Measurements from ENCODE around the gene JMJD4.

The JMJD4 gene

DNA sequence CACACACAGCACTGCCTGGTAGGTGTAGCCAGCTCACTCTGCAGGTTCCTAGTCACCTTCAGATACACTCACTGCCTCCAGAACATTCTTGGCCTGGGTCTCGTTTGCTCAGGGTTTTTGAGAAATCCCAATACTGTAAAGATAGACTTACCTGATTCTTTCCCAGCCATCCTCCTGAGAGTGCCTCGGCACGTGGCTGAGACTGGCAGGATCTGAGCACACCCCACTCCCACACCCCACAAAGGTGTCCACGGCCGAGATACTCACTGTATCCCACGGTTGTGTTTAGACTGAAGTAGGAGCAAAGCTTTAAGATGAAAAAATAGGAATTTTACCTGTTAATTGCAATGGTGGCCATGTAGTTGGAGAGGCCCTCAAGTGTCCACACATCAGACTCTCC is 33.5 kb upstream of the JMJD4 start:
- DNase-seq (ENCODE audit: low read depth) = no peak

DNA sequence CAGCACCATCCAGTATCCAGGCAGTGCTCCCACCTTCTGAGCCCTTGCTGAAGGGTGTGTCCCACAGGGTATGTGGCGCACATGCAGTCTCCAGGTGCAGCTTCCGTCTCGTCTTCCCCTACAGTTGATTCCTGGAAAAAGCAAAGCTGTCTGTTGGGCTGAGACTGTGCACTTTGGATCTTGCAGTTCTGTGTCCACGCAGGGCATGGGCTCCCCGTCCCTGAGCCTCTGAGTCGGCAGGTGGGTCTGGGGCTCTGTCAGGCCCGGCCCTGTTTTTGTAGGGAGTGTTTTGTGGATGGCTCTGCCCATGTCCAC is 33.0 kb upstream of the JMJD4 start:
- DNase-seq (ENCODE audit: low read depth) = no peak

DNA sequence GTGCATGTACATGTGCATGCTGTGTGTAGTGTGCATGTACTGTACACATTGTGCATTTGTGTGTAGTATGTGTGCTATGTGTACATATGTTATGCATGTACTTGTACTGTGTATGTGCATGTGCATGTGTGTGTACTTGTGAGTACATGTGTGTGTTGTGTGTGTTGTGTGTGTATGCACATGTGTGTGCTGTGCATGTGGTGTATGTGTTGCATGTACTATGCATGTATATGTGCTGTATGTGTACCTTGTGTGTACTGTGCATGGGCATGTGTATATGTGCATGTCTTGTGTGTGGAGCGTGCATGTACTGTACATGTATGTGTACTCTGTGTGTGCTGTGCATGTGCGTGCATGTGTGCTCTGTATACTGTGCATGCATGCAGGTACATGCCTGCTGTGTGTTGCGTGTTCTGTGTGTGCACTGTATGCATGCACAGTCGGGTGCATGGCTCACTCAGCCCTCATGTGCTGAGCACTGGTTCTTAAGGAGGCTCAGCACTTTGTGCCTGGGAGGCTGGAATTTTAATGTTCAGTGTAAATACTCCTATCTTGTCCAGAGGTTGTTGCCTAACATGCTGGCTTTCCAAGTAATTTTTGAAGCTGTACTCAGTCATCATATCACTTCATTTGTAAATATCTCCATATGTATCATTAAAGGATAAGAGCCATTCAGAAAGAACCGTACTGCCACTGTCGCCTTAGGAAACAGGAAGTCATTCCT is 32.5 kb upstream of the JMJD4 start:
- DNase-seq (ENCODE audit: low read depth) = no peak

DNA sequence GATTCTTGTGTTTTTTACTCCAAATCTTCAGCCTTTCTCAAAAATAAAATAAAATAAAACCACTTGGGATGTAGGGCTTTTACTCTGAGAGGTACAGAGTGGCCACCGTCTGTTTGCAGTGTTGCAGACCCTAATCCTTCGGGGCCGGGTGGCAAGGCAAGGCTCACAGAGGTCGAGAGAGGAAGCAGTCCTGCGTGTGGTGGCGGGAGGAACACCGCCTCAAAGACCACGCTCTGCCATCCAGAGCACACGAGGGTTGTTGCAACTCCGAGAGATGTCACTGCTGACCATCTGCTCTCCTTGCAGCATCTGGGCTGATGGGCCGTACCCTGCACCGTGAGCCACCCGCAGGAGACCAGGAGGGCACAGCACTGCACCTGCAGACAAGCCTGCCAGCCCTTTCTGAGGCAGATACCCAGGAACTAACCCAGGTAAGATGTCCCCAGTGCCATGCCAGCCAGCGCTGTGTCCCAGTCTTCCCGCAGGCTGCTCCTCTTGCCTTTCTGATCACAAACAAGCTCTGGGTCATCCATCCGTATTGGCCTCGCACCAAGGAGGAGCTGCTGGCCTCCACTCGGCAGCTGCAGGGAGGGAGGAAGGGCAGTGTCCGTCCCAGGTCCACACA is 31.7 kb upstream of the JMJD4 start:
- no peak for DNase-seq (ENCODE audit: low read depth)

GRCh38 chr1:227766015-227766634 is 31.0 kb upstream of the JMJD4 start:
- peak; percentile 49 for DNase-seq (ENCODE audit: low read depth)

GRCh38 chr1:227765261-227766014 is 30.3 kb upstream of the JMJD4 start:
- DNase-seq (ENCODE audit: low read depth) = no peak

DNA sequence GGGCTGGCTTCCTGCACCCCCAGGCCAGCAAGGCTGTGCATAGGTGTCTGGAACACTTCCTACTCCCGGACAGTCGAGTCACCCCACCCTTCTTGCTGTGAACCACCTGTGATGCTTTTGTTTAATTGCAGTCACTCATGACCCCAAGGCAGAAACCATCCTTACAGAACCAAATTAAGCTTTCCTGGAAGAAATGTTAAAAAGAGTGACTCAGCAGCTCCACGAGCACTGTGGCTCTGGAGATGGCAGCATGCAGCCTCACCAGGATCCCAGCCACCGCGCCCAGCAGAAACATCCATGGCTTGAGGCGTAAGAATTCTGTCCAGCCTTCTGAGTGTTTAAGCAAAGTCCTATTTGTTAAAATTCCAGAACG is 28.9 kb upstream of the JMJD4 start:
- DNase-seq (ENCODE audit: low read depth) = no peak

DNA sequence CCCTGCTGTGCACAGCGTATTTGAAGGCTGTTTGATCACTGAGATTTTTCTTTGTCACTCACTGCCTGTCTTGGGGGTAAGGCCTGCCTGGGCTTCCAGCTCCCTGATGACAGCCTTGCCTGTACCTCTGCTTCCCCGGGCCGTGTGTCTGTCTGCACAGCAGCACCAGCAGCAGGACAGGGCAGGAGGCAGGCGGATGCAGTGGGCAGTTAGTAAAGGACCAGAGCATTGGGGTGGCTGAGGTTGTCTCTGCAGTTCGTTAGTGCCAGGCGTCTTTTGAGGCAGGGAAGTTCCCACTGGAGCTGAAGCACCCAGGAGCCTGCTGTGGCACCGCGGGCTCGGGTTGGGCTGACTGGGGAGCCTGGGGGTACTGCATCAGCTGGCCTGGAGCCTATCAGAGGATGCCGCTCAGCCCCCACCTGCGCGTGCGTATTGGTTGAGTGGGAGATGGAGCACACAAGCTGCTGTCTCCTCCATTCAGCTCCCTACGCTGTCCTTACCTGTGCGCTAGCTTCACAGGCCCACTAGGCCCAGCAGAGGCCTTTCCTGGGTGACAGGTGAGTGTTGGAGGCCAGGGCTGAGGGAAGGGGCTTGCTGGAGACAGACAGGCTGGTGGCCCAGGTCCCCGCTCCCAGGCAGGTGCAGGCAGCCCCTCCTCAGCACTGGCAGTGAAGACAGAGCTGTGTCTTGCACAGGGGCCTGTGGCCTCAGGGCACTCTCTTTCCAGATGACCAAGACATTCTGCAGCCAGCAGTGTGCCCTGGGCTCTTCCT is 28.3 kb upstream of the JMJD4 start:
- DNase-seq (ENCODE audit: low read depth) = no peak

DNA sequence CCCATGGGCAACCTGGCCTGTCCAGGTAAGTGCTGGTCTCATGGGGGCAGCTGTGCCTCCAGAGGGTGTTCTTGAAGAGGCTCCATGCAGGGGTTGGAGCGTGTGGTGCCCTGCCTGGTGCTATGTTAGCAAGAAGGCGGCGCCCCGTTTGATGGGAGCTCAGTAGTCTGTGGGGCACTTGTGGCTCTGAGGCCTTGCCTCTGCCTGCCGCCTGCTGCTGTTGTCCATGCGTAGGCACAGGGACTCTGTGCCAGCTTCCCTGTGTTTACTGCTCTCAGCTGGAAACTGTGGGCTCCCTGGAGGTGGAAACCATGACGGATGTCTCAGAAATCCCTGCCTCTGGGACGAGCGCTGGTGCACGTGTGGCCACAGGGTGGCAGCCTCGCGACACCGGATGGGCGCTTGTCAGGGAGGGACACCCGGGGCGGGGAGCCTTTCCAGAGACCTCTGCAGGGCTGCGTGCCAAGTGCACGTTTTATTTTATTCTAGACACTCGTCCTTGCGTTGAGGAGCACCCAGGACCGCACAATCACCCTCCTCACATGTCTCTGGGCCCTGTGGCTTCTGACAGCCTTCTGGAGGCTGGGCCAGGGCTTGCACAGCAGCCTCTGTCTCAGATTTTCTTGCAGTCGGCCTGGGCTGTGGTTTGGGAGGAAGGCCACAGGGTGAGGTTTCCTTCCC is 27.3 kb upstream of the JMJD4 start:
- DNase-seq (ENCODE audit: low read depth) = peak; percentile 73

DNA sequence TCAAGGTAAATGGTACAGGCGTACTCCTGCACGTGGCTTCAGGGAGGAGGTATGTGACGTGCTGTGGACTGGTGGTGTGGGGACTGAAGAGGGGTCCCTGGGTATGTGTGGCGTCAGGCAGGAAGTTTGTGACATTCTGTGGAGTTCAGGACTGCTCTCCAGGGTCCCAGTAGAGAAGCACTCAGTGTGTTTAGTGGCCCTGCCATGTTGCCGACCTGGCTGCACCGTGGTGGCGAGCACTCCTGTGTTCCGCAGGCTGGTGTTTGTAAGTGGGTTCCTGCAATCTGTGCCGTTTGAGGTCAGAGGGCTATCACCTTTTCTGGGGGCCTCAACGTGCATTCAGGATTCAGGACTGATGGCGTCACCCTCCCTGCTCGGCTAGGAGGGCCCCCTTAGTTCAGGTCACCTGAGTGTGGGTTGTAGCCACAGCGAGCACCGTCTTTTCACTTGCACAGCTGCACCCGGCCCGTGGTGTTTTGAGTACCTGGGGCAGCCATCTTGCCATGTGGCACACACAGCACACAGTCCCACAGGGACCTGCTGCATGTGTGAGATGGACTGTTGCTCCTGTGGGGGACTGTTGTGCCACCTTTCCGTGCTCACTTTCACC is 26.6 kb upstream of the JMJD4 start:
- no peak for DNase-seq (ENCODE audit: low read depth)

GRCh38 chr1:227760377-227760776 is 25.3 kb upstream of the JMJD4 start:
- no peak for DNase-seq (ENCODE audit: low read depth)

DNA sequence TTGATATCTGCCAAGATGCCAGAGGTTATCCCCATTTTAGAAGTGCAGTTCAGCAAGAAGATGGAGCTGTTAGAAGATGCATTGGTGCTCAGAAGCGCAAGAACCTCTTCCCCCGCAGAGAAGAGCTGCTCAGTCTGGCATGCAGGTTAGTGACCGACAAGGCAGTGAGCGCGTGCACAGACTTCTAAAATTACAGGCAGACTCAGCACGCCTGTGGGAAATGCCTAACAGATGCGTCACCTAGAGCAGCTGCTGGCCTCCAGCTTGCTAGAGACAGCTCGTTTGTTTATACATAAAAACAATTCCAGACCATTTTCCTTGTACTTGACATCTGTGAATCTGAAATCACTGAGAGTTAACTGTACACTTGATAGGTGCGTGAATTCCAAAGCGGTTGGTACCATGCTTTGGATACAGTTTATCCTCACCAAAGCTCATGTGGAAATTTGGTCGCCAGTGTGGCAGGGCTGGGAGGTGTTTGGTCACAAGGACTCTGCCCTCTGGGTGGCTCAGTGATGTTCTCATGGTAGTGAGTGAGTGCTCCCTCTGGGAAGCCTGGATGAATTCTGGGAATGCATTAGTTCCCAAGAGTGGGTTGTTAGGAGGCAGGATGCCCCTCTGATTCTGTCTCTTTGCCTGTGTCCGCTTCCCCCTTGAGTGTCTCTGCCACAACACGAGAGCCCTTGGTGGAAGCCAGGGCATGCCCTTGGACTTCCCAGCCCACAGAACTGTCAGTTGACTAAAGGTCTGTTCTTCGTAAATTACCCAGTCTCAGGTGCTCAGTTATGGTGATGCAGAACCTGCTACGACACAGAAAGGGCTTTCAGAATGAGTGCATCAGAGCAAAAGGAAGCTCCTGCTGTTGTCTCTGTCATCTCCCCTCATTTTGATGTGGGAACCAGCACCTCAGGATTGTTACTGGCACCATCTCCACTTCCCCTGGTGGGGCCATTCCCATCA is 24.5 kb upstream of the JMJD4 start:
- DNase-seq (ENCODE audit: low read depth) = no peak

- no peak for DNase-seq (ENCODE audit: low read depth)
Measured at GRCh38 chr1:227758366-227758765, 23.3 kb upstream of the JMJD4 start.

- no peak for DNase-seq (ENCODE audit: low read depth)
Measured at GRCh38 chr1:227757781-227758180, 22.7 kb upstream of the JMJD4 start.

GRCh38 chr1:227756172-227756959 is 21.3 kb upstream of the JMJD4 start:
- DNase-seq (ENCODE audit: low read depth) = no peak

GRCh38 chr1:227754958-227755357 is 19.9 kb upstream of the JMJD4 start:
- DNase-seq (ENCODE audit: low read depth) = no peak

GRCh38 chr1:227753999-227754711 is 19.1 kb upstream of the JMJD4 start:
- DNase-seq (ENCODE audit: low read depth) = no peak

DNA sequence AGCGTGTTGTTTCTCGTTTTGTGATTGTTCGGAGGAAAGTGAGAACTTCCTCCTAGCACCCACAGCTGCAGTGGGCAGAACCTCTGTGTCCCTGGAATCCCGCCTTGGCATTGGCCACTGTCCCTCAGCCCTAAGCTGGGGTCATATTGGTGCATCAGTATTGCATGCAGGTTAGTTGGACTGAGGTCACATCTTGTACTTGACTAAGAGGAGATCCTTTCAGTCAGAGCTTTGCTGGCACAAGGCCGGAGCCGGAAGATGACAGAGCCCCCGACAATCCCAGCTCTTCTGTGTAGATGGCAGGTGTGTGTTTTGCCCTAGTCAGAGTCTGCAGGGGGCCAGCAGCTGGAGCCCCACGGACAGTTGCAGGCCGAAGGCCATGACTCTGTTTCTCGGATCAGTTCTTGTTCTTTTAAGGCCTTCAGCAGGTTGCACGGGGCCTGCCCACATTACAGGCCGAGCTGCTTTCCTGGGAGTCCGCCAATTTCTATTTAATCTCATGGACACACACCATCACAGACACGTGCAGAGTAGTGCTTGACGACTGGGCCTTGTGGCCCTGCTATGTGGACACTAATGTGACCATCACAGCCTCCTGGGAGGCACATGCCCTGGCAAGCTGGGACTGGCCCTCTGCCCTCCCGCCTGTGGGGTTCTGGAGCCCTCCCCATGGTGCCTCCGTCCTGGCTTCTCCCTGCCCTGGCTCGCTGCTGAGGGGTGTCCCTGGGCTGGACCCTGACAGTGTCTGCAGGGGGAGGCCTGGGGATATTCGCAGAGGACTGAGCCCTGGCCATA is 15.0 kb upstream of the JMJD4 start:
- no peak for DNase-seq (ENCODE audit: low read depth)
